GM03348 (cell line): ENCODE measurements around the gene SCN8A.

Source experiments
- DNase-seq: peaks from one replicate; pipeline ENCODE4 v3.0.0; 2012; ENCODE audit warnings: low spot score

The SCN8A gene

GRCh38 chr12:51672334-51672733 lies 81.3 kb downstream of the SCN8A start:
- peak; percentile 25 for DNase-seq

GRCh38 chr12:51675071-51675803 lies 84.2 kb downstream of the SCN8A start:
- DNase-seq: no peak

- DNase-seq: no peak
These were observed 85.8 kb downstream of the SCN8A start for GRCh38 chr12:51676875-51677274.

GRCh38 chr12:51677284-51677968 lies 86.4 kb downstream of the SCN8A start:
- DNase-seq: no peak

DNA sequence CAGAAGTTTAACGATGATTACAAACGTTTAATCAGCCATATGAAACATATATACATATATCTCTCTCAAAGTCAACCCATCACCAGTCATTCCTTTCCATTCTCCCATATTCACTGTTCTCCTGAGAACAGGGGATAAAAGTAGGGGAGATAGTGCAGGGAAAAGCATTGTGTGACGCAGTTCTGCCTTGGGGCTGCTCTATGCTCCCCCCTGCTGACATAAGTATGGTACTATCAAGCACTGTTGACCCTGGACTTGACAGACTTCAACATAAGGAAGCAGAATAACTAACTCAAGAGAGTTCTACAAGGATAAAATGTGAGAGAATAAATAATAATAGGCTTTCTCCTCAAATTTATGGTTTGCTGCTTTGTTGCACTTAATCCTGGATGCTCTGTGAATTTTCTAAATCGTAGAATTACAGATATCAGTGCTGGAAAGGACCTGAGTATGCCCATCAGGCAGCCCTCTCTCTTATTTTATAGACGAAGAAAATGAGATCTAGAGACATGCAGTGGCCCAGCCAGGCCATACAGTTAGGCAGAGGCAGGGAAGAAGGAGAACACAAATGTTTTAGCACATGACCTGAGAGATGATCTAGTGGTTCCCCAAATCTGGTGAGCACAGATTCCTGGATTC lies 87.2 kb downstream of the SCN8A start:
- DNase-seq: peak; percentile 69

DNA sequence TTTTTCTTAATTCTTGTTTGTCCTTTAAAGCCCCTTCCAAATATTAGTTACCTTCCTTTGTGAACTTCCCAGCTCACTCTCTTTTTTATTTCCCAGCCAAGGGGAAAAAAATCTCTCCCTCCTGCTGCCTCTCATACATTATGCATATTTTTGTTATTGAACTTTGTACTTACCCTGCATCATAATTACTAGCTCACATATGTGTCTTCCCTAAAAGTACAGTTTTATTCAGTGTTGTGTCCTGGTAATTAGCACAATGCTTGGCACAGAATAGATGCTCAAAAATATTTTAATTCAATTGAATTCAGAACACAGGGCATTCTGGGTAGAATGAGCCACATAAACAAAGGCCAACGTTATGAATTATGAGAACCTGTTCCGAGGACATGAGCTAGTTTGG lies 91.9 kb downstream of the SCN8A start:
- DNase-seq: no peak

DNA sequence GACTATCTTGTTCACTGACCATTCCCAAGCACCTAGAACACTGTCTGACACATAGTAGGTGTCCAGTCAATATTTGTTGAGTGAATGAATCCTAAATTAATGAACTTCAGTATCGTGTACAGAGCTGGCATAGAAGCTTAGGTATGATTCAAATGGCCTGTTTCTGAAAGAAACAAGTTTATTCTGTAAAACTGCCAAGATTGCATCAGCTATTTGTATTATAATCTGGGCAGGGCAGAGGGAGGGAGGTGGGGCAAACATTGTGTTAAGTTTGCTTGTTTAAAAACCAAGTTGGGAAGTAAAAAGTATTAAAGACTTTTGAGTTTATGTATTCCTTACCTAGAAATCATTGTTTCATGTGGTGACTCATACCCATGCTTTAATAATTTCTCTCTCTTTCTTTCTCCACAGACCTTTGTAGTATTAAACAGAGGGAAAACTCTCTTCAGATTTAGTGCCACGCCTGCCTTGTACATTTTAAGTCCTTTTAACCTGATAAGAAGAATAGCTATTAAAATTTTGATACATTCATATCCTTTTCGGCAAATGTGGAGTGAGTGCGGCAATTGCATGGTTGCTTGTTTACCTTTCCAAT lies 92.8 kb downstream of the SCN8A start:
- DNase-seq: peak; percentile 51

DNA sequence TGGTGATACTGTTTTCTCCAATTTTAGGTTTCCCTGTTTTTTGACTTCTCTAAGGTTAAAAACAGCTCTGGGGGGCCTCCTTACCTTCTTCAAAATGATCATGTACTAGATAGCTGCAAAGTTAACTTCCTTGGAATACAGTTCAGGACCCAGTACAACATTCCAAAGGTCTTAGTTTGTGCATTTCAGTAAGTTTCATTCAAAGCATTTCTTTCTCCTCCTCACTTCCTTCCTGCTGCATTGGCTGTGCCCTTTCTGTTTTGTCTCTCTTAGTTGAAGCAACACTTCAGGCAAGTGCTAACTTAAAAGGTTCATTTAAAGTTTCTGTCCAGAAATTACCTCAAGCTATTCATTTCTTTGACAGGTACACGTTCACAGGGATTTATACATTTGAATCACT lies 95.7 kb downstream of the SCN8A start:
- DNase-seq: peak; percentile 32

- no peak for DNase-seq
These were observed 96.1 kb downstream of the SCN8A start for GRCh38 chr12:51687177-51687576.

DNA sequence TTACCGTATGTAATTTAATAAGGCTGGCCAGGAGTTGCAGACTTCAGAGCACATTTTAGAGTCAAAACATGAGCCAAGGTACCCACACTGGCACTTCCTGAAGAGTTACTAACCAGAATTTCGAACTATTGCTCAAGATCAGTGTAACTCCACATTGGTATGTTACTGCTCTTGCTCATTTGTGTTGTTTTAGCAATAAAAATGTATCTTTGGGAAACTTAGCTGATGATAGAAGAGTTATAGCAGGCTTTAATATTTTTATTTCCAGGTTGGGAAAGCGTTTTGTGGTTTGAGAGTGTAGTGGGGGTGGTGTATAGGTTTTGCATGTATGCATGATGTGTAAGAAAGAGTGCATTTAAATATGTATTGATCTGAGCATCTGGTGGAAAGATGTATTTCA lies 96.6 kb downstream of the SCN8A start:
- peak; percentile 66 for DNase-seq

- no peak for DNase-seq
These were observed 99.0 kb downstream of the SCN8A start for GRCh38 chr12:51689983-51690382.

- no peak for DNase-seq
These were observed 101.0 kb downstream of the SCN8A start for GRCh38 chr12:51692016-51692415.

DNA sequence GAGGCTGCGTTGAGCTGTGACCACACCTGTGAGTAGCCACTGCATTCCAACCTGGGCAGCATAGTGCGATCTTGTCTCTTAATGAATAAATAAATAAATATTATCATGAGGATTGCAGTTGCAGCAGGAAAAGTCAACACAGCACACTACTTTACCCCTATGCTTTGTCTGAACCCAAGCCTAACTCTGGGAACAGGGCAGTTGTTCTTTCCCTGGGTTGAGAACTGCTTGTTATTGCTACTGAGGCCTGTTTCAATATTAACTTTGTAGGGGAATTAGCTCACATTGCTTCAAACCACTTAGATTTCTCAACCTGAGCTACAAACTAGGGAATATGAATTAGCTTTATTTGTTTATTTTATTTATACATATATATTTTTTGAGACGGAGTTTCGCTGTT lies 102.5 kb downstream of the SCN8A start:
- DNase-seq: no peak

DNA sequence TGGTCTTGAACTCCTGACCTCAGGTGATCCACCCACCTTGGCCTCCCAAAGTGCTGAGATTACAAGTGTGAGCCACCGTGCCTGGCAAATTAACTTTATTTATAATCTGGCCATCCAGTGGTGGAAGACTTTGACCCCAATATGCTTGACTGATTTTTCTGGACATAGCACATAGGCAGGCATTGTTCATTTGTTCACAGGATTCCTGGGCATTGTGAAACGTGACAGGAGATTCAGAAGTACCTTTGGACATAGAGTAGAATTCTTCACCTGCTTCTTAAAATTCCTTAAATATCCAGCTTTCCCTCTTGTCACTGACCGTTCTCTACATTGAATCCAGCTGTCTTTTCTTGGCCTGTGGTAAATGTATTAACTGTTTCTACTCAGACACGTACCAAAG lies 103.1 kb downstream of the SCN8A start:
- no peak for DNase-seq

DNA sequence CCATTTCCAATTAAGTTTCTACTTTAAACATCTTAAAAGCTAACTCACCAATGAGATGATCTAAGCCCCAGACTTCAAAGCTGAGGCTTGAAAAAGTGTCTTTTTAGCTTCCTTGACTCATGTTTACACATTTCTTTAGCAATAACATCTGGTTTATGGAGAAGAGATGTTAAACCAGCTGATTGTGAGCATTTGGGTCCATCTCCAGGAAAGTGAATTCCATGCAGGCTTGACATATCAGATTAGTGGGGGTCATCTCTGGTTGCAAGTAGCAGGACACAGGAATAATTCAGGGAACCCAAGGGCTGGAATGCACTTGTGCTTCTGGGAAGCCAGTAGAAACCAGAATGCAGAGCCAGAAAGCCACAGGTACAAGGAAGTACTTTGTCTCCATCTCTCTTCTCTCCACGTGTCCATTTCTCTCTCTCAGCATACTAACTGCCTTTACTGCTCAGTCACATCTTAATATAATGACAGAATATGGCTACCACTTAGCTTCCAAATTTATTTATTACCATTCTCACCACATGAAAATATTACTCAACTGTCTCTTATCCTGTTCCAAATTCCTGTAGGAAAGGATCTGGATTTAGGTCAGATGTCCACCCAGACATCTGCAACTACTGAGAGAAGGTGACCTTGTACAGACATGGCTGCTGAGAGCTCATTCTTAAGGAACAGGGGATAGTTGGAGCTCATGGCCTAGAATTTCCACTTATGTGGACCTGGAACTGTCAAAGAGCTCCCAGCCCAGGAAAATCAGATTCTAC lies 104.4 kb downstream of the SCN8A start:
- DNase-seq: peak; percentile 57

GRCh38 chr12:51699219-51699618 lies 108.2 kb downstream of the SCN8A start:
- no peak for DNase-seq

GRCh38 chr12:51700887-51701286 lies 109.9 kb downstream of the SCN8A start:
- DNase-seq: no peak

DNA sequence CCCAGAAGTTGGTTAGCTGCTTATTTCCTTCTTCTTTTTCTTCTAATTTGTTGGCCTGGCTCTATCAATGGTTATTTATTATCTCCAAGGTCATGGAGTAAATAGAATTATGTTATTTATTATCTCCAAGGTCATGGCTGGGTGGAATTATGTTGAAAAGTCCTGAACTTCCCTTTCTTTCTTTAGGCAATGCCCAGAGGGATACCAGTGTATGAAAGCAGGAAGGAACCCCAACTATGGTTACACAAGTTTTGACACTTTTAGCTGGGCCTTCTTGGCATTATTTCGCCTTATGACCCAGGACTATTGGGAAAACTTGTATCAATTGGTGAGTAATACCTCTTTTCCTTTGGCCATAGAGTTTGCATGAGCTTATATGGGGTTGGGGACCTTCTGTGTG lies 111.6 kb downstream of the SCN8A start:
- no peak for DNase-seq

DNA sequence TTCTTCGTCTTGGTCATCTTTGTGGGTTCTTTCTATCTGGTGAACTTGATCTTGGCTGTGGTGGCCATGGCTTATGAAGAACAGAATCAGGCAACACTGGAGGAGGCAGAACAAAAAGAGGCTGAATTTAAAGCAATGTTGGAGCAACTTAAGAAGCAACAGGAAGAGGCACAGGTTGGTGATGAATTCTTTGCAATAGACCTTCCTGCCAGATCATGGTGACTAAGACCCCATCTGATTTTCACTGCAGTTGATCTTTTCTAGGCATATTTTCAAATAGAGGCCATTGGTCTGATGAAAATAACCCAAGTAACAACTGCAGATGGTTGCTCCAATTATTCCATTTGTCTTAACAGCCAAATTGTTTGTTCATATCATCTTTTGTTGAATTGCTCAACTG lies 114.4 kb downstream of the SCN8A start:
- no peak for DNase-seq

DNA sequence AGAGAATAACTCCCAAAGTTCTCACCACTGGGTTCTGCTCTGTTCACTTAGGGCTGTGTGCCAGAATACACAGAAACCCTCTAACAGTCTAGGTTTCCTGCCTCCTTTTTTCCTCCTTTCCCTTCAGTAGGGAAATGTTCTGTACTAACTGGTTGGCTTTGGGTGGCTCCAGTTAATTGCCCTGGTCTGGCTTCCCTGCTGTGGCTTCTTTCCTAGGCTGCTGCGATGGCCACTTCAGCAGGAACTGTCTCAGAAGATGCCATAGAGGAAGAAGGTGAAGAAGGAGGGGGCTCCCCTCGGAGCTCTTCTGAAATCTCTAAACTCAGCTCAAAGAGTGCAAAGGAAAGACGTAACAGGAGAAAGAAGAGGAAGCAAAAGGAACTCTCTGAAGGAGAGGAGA lies 115.2 kb downstream of the SCN8A start:
- DNase-seq: no peak

GRCh38 chr12:51714666-51715065 lies 123.6 kb downstream of the SCN8A start:
- DNase-seq: peak; percentile 56

- no peak for DNase-seq
These were observed 126.4 kb downstream of the SCN8A start for GRCh38 chr12:51717326-51717925.
